GM21576 (cell line): ENCODE measurements around the gene NUAK1.

Experiments
- ATAC-seq: cut with Tn5 transposase; IDR thresholded peaks from one replicate; pipeline ENCODE4 v1.9.1; 2021; ENCODE audit warnings: mild to moderate bottlenecking, moderate library complexity; ENCODE audit not compliant: unreplicated experiment

The NUAK1 gene

DNA sequence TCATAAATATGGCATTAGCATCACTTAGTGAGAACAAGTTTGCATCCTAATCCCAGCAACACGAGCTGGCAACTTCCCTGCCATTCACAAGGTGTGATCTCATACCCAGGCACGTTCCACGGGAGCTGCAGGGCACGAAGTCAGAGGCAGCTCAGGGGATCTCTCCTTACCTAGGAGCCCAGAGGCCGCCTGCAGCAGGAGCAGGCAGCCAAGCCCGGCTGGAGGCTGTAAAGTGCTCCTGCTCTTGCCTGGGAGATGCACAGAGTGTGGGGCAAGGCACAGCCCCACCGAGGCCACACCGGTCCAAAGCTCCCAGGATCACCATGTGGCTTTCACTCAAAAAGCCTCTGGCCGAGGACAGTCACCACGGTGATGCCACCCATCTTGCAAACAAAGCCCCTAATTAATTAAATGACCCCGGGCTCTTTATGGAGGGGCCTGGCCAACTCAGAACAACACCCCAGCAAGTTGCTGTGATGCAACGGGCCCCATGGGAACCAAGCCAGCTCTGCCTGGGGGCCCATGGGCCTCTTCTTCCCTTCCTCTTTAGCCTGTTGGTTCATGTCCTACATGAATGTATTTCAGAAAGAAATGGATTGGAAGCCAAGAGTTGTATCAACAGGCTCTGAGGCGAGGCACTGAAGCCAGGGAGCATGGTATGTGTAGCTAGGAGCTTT, 26.5 kb downstream of the NUAK1 start:
- ATAC-seq: no peak

DNA sequence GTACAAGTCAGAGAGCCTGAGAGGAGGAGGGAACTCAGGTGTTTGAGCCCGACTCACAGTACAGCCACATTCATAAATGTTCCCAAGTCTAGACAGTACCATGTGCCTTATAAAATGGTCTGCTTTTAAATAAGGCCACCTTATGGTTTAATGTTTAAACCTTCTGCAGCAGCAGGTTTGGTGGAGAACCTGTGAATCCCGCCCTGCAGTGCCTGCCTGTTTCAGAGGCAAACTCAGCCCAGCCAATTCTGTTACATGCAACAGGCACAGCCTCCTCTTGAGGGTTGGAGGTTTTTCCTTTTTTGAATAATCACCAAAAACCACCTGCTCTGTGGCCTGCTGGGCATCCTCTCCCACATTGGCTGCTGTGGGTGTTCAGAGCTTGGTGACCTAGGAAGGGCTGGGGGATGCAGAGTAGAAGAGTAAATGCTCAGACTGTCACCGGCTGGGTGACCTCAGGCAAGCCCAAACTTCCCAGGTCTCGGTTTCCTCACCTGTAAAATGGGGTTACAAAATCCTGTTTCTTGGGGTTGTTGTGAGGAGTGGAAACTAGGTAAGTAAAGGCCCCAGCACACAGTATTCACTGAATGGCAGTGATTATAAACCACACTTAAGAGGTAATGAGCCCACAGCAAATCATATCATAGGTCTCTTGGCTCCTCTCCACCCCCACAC, 28.0 kb downstream of the NUAK1 start:
- no peak for ATAC-seq

DNA sequence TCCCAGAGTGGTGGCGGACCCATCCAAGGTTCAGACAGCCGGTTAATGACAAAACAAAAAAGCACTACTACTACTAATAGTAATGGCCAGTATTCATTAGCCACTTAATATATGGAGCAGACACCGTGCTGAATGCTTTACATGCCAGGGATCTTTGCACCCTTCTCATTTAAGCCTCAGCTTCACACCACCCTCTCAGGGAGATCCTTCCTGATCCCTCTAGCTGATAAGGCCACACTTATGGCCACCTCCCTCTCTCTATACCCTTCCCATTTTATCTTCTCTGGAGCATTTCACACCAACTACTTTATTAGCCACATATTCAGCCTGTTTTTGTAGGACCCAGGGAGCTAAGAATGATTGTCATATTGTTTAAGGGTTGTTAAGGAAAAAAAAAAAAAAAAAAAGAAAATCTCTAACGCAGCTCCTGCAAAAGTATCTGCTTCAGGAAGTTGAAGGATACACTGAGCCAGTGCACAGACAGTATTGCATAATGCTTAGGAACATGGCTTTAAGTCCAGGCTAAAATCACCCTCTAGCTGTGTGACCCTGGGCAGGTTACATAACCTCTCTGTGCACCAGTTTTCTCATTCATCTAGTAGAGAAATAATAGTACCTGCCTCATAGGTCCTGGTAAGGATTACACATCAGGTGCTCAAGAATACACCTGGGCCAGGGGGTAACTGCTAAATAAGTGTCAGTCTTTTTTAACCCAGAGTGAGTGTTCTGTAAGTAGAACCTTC, 29.4 kb downstream of the NUAK1 start:
- ATAC-seq: no peak

DNA sequence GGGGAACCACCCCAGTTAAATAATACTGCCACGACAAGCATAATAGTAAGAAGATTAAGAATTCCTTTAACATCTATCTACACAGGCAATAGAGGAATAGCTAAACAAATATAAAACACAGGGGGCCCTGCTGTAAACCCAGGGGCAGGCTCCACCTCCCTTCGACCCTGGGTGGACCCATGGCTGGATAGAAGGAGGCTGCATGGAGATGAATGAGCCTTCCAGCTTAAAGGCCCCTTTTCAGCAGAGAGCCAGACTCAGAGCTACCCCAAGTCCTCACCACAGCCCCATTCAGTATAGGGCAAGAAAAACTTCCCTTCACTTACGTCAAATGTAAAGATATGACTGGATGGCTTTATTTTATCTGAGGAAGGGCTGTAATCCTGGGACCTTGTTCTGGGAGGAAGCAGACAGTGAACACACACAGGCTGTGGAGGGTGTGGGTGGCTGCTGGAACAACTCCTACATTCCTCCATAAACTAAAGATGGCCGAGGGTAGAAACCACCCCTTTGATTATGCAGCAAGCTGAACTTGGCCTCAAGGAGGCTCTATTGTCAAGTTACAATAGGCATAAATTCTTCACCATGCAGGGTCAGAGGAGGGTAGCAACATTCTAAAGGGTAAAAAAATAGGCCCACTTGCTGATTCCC, 30.4 kb downstream of the NUAK1 start:
- no peak for ATAC-seq

DNA sequence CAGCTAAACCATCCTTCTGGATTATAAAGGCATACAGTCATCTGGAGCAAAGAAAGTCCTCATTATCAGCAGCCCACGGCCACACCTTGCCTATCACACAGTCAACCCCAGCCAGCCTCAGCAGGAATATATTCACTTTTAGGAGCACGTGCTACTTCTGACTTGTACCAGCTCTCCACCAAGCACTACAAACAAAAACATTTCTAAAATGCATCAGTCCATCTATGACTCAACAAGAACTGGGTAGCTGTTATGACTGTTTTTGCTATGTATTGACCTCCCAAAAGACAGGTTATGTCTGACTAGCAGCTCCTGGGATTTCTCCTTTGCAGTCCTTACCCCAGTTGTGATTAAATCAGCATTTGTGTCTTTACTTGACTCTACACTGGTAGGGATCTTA, 31.2 kb downstream of the NUAK1 start:
- no peak for ATAC-seq

DNA sequence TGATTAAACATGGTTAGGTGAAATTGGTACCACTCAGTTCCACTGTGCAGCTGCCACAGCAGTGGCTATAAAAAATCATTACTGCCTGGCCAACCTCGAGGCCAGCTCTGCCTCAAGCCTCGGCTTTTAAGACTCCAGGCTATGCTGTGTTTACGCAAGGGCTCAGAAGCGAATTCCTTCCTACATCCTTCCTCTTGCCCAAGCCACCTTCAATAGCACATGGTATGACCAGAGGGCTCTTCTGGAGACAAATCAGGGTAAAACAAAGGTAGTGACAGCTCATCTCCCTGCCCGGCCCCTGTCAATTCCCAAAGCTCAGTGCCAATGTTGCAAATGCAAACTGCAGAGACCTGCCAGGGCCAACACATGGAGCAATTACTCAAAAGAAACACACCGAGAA, 31.9 kb downstream of the NUAK1 start:
- no peak for ATAC-seq

DNA sequence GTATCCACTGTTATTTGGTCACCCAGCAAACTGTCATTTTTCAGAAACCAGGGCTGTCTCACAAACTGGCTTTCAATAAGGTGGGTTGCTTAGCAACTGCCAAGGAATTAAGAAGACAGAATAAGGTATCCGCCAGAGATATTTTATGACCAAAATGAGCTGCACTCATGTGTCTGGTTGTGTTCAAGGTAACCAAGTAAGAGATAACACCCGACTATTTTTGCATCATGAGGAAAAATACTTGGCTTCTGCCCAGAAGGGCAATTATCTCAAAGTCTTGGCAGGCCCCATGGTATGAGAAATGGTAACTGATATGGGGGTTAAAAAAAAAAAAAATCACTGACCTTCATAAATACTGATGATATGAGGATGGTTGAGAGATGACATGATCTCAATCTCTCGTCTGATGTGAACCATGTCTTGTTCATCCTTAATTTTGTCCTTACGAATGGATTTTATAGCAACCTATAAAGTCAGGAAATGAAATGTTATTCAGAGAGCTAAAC, 32.6 kb downstream of the NUAK1 start:
- no peak for ATAC-seq

DNA sequence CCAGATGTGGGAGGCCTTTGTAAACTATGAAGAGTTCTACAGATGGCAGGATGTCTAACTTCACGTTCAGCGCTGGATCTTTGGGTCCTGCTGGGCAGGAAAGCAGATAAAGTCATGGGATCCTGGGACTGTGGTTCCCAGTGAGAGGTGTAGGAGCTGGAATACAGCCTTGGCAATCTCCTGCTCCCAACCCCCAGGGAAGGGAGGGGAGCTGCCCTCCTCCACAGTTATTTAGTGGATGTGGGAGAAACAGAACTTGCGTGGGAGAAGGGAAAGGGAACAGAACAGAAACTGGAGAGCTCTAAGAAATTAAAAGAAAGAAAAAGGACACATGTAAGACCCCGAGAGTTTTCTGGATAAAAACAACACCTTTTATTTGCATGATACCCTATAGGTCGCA, 37.0 kb downstream of the NUAK1 start:
- no peak for ATAC-seq

DNA sequence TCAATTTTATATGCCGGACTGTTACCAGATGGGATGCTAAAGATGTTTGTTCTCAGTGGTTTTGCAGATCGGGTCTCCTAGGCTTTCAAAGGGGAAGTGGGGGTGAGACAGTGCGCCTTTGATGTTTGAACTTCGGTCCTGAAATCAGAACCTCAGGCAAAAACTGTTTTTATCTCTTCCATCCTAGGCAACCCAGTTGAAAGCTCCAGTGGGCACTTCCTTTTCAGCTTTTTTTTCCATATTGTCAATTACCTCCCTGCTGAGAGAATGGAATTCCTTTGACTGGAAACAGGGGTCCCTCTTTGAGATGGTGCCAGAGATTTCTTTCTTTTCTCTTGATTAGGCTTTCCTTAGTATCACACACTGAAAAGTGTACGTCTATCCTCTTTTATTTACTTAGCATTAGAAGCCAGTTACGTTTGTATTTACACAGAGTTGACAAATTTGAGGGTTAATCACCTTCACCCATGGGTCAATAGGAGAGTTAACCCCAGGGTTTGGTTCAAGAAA, 40.0 kb downstream of the NUAK1 start:
- no peak for ATAC-seq

DNA sequence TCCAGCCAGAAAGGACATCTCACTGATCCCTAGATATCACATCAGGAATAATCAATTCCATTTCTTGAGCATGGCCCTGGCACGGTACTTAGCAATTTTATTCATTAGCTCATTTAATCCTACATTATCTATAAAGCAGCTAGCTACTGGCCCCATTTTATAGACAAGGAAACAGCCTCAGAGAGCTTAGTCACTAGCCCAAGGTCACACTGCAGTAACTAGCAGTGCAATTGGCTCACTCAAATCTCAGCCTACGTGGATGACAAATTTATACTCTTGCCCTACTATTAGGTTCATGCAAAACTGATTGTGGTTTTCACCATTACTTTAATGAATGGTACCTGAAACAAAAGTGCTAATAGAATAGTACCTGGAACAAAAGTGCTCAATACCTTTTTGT, 41.7 kb downstream of the NUAK1 start:
- no peak for ATAC-seq

DNA sequence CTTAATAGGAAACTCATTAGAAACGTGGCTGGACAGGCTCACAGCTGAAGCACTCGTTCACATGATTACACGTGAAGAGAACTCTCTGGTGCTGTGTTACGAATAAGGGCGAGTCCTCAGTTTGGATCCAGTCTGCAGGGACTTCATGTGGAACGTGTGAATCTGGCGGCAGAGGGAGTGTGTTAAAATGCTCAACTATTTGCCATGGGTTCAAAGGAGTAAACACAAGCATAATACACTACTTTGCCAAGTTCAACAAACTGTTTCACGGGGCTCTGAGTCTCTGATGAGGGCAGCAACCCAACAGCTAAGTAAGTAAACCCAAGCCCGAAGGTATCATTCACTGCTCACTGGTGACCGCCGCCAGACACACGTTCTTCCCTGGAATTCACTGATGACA, 42.4 kb downstream of the NUAK1 start:
- ATAC-seq: no peak

DNA sequence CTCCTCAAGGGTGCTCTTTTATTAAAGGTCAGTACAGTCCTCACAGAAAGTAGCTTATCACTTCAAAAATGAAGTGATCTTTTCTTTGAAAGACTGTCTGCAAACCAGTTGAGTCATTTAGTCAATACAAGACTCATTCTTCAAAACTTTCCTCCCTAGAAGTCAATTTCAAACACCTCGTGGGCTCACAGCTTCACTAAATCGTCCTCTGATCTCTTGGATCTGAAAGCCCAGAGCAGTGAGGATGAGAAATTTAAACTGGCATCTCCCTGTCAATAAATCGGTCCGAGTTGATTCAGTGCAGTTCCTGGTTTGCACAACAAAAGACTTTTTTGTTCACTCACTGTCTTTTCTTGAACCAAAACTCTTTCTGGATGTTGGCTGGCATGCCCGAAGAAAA, 44.5 kb downstream of the NUAK1 start:
- no peak for ATAC-seq

DNA sequence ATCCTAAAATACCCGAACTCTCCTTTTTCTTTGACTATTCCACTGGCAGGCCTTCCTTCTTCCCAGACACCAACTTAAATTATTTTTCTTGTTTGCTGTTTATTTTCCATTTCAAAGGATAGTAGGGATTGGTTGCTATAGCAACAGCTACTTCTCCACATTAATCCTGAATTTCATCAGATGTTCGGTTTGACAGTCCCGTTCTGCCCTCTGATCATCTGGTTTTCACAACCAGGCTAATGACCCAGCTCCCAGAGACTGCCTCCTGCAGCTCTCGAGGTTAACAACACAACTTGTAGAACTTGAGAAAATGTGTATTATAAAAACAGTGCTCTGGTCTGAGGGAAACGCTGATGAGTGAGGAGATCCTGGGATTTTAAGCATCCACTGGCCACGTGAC, 45.5 kb downstream of the NUAK1 start:
- ATAC-seq: no peak

DNA sequence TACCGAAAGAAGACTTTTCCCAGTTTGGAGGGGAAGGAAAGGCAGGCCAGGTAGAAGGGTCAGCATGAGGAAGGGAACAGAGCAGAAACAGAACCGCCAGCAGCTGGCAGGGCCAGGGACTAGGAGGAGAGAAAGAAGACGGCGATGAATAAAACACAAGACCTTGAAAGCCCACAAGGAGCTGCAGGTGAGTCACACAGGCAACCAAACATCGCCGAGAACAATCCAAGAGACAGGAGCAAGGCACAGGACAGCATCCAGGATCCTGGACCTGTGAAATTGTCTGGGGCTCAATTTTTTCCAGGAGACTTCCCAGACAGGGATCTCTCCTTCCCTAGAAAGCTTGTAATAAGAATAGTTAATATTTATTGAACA, 47.3 kb downstream of the NUAK1 start:
- no peak for ATAC-seq

DNA sequence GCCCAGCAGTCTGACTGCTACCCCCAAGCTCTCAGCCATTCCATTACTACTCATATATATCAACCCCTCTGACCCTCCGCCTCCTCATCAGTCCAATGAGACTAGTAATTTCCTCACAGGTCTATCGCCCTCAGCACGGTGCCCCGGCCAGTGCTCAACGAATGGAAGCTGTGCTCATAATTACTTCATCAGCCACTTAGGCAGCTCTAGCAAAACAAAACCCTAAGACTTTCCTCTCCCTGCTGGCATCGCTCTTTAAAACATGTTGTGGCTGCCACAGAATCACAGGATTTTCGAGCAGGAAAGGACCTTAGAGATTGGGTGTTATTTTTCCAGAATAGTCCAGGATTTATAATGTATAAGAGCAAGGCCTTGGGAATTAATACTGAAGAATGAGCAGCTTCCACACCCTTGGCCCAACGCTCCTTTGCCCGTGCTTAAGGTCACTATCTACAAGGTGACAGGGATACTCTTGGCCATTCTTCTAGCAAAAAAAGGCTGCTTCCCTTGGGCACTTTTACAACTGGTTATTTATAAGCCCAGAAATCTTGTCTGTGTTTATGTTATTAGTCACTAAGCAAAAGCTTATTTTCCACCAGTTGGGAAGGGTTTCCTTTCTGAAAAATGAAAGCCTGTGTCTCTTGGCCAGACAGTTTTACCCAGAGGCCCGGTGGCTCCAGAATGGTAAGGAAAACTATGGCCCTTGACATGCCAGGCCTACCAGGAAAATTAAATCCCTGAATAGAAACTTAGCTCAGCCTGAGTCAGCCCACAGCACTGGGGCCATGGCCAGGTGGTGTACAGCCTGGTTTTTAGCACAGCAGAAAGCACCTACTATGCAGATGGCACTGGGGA, 47.9 kb downstream of the NUAK1 start:
- no peak for ATAC-seq

DNA sequence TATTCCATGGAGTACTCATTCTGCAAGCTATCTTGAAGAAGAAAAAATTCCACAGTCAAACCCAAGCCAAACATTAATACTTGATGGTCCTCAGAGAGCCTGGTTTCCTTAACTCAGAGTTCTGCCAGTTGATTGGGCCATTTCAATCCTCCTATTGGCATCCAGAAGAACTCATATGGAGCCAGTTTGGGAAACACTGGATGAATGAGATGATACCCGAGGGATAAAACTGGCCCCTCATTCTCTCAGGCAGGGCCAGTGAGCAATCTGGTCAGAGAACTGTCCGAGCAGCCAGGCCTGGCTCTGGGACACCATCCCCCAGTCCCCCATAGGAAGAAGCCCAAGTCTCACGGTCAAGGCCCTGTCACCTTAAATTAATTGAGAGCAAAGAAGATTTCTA, 48.8 kb downstream of the NUAK1 start:
- ATAC-seq: no peak

DNA sequence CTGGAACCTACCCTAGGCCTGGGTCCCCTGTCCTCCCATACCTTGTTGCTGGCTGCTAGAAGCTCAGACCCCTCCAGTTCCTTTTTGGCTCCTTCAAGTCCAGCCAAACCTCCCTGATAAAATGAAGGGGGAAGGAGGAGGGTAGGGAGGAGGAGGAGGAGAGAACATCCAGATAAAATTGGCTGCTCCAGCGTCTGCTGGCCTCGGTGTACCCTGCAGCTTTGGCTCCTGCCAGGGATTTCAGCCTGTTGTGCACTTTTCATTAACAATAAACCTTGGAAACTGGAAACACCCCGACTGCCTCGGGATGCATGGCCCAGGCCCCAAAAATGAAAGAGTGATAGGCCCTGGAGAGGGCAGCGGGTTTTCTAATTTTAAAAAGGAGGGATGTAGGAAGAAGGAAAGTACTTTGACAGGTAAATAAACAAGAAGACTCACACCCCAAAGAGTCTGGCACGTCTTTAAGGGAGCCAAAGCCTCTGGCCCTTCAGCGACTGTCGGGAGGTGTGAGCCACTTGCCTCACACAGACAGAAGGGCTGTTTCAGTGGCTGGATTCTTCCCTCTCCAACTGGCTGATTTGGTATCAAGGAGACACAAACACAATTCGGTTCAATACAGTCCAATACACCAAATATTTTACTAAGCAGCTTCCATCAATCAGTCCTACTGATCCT, 49.8 kb downstream of the NUAK1 start:
- no peak for ATAC-seq

DNA sequence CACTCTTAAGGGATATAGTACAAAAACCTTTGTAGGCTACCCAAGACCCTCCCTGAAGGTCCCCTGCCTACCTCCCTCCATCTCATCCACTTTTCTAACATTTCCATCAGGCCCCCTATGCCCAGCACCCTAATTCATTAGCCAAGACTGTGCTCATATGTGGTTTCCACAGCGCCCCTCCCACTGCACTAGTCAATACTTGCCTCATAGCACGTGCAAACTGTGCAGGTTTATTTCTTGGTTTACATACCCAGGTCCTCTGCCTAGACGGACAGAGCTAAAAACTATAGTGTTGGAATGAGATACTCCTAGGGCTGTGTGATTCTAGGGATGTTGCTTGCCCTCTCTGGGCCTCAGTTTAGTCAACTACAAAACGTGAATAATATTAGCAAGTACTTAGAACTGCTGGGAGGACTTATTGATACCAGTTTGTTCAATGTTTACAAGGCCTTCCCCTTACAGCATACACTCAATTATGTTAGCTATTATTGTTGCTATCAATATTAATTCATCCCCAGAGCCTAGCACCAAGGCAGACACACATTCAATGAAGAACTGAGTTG, 50.4 kb downstream of the NUAK1 start:
- ATAC-seq: no peak

DNA sequence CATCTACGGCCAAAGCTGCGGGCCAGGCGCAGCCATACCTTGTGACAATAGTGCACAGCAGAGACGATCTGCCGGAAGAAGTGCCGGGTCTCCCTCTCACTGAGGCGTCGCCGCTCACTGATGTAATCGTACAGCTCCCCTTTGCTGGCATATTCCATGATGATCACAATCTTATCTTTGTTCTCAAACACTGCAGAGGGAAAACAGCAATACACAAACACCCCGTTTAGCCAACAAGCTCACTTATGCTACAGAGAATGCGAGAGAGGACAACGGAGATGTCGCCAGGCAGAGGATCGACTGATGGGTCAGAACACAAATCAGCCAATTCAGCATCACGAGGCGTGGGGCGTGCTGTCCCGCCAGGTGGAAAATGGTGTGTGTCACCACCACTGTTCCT, 52.1 kb downstream of the NUAK1 start:
- no peak for ATAC-seq

DNA sequence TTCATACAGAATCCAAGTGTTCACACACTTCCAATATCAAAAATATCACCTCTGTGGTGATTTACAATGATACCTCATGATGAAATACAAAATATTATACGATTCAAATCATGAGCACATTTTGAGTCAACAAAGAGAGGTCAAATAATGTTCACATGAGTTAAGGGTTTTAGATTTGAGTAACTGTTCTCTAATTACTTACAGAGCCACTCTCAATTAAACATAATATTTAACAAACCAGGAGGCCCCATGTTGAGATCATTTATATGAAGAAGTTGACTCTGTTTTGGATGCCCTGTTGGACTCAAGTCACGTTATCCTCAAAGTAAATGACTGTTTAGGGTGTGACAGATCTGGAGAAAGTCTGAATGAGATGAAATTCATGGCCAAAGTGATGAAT, 53.5 kb downstream of the NUAK1 start:
- no peak for ATAC-seq
